ENCODE data around the gene NEURL1B.

Gene NEURL1B

DNA sequence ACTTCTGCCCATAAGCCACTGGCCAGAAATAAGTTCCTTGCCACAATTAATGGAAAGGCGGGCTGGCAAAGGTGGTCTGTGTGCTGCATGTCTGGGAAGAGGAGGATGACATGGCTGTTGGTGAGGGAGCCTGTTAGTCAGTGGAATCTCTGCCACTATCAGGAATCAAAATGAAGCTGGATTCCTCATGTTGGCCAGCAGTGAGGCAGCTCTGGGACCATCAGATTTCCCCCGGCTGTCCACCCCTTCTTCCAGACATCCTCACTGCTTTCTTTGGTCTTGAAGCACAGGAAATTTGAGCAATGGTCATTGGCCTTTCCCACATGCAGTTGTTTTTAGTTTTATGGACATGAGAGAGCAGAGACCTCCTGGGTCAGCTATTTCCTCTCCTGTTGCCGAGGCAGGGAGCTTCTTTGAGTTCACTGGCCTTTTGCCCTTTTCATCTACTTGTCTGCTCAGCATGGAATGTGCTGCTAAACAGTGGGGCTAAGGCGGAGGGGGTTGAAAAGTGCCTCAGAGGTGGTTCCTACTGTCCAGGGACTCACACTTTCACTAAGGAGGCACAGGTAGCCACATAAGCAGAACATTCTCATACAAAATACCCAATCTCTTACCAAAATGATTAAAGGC, 34.8 kb upstream of the NEURL1B start:
- DNase-seq (ENCODE audit: low read depth, low spot score), result no peak
- H3K4me3 ChIP-seq (ENCODE audit: low read length), result no peak overlapping the region

DNA sequence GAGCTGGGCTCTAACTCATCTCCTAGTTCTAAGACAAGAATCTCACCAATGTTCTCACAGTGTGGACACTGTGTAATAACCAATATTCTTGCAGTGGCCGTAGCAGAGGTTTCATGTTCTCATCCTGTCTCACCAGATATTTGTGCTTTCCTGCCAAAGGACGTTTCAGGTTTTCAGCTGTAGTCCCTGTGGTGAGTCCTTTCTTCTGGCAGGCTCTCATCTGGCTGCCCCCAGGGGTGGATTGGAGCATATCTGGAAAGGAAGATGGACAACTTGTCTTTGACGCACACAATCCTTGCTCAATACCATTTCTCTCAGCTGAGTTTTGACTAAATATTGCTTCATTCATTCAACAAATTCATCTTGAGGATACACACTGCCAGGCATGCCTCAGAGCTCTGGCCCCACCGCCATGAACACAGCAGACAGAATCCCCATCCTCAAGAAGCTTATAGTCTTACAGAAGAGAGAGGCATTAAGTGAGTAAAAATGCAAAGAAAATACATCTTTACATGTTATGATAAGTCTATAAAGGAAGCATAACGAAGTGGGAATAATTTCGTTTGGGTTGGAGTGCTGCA, 33.8 kb upstream of the NEURL1B start:
- no peak for DNase-seq (ENCODE audit: low read depth, low spot score)
- H3K4me3 ChIP-seq (ENCODE audit: low read length), result no peak overlapping the region

DNA sequence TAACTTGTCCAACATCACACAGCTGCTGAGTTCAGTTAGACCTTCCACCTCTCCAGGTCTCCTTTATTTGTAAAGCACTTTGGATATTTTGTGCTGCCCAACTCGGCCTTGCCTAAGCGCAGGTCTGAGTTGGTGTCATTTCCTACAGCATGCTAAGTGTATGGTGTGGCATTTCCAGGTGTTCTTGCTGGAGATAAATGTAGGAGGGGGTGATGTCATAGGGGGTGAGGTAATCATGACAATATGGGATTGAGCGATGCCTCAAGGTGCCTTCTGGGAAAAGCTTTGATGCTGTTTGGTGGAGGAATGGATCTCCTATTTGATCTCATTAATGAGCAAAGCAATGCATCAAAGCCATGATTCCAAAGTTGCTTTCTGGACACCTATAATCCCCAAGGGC, 32.3 kb upstream of the NEURL1B start:
- no peak overlapping the region for H3K4me3 ChIP-seq (ENCODE audit: low read length)
- no peak for DNase-seq (ENCODE audit: low read depth, low spot score)

DNA sequence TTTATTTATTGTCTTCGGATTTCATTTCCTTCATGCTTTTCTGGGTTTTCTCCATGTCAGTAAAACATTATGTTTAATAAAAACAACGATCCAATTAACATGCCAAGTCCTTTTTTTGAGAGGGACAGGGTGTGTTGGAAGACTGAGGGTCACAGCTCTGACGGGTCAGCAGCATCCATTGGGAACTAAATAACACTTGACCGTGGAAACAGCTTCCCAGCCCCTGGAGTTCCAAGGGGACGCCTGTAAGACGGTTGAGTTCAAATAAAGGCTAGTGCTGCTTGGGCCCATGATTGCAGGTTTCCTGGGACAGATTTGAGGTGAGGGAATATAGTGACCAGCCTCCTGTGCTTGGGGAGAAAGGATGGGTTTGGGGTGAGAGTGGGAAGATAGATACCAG, 30.4 kb upstream of the NEURL1B start:
- DNase-seq (ENCODE audit: low read depth, low spot score), result no peak

DNA sequence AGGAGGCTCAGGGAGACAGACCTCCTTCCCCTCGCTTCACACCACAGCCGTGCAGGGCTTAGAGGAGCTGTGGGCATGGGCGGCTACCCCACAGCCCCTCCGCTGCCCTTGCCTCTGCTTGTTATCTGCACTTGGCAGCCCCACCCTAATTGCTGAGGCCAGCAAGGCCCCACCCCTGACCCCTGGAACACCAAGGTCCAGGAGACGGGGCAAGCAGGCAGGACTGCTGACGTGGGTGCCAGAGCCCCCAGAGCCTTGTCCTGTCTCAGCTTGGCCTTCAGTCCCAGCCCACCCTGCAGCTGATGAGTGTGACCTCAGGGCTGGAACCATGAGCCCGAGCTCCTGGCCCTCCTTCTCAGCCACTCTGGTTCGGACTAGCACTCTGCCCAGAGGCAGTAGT, 29.1 kb upstream of the NEURL1B start:
- H3K4me3 ChIP-seq (ENCODE audit: low read length), result no peak overlapping the region
- no peak for DNase-seq (ENCODE audit: low read depth, low spot score)

More for the DNA sequence above, 30.4 kb upstream of the NEURL1B start:
- no peak overlapping the region for H3K4me3 ChIP-seq (ENCODE audit: low read length)

DNA sequence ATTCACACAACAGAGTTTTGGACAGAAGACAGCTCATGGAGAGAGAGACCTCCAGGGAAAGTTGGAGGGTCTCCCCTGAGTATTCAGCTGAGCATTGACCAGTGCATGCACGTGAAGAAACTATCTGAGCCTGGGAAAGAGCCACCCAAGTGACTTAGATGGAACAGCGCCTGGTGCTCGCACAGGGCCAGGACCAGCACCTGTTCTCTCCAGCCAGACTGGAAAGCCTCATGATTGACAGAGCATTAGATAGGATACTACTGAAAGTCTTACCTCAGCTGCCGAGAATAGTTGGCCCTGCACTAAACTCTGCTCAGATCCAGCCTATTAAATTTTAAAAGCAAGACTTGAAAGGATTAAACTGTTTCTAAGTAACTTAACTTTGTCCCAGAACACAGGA, 28.3 kb upstream of the NEURL1B start:
- no peak overlapping the region for H3K4me3 ChIP-seq (ENCODE audit: low read length)
- DNase-seq (ENCODE audit: low read depth, low spot score), result no peak

DNA sequence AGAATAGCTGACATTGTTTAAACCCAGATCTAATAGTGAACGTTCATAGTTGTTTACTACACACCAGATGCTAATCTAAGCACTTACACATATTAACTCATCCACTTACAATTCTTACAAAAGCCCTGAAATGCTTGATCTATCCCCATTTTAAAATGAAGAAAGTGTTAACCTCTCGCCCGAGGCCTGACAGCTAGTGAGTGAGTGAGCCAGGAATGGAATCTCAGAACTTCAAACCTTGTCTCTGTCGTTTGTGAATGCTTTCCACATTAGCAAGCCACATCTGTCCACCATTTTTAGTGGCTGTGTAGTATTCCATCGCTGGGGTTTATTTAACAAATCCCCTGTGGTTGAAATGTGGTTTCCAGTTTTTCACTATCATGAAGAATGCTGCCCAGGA, 24.9 kb upstream of the NEURL1B start:
- no peak overlapping the region for H3K4me3 ChIP-seq (ENCODE audit: low read length)
- DNase-seq (ENCODE audit: low read depth, low spot score), result no peak

DNA sequence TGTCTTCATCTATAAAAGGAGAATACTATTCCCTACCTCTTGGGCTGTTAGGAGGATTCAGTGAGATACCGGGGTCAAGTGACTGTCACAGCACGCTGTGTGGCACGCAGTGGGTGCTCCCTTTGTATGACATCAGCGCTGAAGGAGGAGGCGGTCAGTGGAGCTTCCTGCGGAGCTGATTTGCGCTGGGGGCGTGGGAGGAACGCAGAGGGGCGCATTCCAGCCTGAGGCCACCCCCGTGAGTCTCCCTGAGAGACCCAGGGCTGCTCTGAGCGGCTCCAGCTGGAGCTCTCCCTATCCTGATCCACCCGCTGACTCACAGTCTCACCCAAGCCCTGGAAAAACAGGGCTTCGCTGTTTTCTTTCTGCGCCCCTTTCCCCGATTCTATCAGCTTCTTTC, 24.3 kb upstream of the NEURL1B start:
- DNase-seq (ENCODE audit: low read depth, low spot score), result no peak
- H3K4me3 ChIP-seq (ENCODE audit: low read length), result no peak overlapping the region

DNA sequence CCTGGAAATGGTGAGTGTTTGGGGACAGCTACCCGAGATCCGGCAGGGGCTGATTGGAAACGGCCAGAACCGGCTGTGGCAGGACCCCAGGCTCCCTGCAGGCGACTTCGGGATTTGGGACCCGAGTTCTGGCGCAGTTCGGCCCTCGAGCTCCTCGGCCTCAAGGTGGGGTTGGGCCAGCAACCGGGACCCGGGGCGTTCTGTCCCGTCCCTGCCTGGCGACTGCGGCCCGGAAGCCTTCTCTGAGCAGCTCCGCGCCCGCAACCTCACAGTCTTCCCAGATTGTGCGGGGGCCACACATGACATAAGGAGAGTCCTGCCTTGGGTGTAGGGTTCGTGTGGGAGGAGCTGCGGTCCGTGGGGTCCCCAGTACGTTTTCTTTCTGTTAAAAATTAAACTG, 23.2 kb upstream of the NEURL1B start:
- no peak for DNase-seq (ENCODE audit: low read depth, low spot score)
- no peak overlapping the region for H3K4me3 ChIP-seq (ENCODE audit: low read length)

DNA sequence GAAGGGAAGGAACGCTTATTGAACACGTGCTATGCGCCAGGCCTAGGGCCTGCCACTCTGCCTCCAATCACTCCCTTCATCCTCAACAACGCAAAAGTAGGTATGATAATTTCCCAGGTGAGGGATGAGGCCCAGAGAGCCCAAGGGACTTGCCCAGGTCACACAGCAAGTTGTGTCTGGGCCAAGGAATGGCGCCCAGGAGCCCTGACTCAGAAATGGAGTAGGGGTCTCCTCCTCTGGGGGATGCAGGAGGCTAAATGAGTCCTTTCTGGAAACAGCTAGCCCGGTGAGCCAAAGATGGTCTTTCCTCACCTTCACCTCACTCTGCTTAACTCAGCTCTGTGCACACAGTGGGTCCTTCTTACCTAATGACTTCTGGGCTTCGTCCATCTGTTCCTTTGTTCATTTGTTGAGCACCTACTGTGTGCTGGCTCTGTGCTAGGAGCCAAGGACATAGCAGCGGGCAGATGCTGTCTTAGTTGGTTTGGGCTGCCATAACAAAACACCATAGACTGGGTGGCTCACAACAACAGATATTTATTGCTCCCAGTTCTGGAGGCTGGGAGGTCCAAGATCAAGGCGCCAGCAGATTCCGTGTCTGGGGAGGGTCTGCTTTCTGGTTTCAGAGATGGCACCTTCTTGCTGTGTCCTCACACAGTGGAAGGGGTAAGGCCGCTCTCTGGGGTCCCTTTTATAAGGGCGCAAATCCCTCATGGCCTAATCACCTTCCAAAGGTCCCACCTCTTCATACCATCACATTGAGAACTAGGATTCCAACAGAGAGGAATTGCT, 22.3 kb upstream of the NEURL1B start:
- H3K4me3 ChIP-seq (ENCODE audit: low read length), result no peak overlapping the region
- no peak for DNase-seq (ENCODE audit: low read depth, low spot score)

DNA sequence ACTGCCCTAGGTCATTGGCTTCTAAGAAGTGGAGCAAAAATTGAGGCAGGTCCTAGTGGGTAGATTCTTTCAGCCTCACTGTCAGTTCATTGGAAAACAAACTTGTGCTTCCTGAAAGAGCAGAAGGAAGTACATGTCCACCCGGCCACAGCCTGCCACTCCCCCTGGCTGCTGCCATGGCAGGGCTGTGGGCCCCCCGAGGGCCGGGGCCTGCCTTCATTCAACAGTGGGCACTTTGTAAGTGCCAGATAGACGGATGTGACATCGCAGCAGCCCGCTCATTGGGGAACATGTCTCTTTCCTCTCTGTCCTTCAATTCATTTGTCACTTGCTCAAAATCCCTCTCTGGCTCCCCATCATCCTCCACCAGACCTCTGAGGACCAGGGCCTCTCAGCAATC, 20.6 kb upstream of the NEURL1B start:
- no peak for DNase-seq (ENCODE audit: low read depth, low spot score)
- no peak overlapping the region for H3K4me3 ChIP-seq (ENCODE audit: low read length)

DNA sequence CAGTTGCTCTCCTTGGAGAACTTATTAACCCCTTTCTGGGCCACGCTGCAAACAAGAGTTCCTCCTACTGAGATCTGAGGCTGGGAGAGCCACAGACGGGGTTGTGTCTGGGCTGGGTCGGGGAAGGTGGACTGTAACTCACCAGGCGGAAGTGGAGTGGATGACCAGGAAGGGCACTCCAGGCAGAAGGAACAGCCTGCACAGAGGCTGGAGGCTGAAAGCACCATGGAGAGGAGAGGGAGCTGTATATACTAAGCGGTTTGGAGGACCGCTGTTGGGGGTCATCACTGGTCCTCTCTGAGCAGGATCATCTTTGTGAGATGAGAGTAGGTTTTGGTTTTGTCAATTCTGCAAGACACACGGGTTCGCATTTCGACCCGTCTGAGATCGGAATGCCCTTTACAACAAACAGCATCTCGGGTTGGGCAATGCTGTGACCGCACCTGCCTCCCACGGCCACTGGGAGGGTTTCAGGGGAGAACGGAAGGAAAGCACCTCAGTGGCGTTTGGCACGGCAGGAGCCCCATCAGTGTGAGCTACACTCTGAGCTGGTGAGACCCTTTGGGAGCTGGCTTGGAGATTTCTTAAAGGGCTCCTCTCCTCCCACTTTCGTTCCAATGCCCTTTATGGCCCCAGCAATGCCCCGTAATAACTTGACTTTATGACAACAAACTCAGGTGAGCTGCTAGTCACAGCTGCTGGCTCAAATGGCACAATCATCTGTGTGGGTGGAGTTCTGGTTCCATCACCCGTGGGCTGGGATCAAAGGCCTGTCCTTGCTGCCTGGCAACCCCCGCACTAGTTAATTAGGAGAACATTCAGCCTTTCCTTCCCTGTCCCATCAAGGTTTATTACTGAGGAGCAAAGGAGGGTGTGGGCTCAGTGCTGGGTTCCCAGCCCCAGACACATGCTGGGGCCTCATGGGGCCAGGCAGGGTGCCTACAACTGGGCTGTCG, 18.7 kb upstream of the NEURL1B start:
- H3K4me3 ChIP-seq (ENCODE audit: low read length), result no peak overlapping the region
- no peak for DNase-seq (ENCODE audit: low read depth, low spot score)

DNA sequence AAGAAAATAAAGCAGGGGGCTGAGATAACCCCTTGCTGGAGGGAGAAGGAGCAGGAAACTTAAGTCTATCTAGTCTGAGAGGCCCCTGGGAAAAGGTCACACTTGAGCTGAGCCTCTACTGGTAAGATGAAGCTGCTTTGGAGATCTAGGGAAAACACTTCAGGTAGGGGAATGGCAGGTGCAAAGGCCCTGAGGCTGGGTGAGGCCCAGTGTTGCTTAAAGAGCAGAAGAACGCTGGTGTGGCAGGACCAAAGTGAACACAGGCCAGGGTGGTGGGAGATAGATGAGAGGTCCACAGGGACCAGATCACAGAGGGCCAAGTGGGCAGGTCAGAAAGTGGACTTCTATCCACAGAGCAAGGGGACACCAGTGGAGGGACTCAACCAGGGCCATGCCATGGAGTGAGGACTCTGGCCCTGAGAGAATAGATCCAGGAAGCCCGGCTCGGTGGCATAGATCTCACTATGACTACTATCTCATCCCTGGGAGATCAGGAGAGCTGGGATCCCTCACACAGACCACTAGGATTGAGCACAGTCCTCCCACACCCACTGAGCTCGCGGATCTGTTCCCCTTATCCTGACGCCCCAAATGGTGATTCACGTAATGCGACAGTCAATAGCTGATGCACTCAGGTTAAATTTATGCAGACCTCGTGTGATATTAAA, 17.6 kb upstream of the NEURL1B start:
- no peak overlapping the region for H3K4me3 ChIP-seq (ENCODE audit: low read length)
- DNase-seq (ENCODE audit: low read depth, low spot score), result no peak

DNA sequence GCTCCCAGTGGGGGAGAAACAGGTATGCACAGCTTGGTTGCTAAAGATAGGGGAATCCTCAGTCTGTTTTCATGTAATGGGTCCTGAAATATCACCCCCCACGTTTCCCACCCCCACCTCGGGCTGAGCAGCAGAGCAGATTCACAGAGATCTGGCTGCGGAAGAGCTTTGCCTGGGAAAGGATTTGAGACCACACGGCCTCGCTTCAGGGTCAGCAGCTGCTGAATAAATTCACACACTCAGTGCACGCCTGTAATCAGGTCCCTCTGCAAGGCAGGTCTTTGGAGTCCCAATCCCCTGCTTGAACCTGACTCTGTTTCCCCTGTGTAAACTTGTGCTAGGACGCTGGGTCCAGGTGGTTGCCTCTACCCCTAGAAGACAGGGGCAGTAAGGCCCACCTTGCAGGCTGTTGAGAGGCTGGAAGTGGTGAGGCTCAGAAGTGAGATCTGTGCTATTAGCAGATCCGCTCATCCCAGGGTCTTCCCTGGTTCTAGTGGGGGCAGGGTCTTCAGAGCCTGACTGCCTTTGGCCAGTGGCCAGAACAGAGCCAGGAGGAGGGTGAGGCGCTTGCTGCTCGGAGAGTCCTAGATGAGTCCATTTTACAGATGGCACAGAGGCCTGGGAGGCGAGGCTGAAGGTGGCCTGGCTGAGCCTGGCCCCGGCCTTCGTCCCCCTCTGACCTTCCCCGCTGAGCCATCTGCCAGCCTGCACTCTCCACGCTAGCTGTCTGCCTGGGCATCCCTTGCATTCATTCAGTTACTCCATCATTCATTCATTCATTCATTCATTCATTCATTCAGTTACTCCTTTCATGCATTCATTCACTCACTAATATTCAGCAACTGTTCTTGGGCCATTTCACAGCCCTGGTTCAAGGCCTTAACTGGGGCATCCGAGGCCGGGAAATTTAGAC, 16.7 kb upstream of the NEURL1B start:
- no peak for DNase-seq (ENCODE audit: low read depth, low spot score)
- no peak overlapping the region for H3K4me3 ChIP-seq (ENCODE audit: low read length)

DNA sequence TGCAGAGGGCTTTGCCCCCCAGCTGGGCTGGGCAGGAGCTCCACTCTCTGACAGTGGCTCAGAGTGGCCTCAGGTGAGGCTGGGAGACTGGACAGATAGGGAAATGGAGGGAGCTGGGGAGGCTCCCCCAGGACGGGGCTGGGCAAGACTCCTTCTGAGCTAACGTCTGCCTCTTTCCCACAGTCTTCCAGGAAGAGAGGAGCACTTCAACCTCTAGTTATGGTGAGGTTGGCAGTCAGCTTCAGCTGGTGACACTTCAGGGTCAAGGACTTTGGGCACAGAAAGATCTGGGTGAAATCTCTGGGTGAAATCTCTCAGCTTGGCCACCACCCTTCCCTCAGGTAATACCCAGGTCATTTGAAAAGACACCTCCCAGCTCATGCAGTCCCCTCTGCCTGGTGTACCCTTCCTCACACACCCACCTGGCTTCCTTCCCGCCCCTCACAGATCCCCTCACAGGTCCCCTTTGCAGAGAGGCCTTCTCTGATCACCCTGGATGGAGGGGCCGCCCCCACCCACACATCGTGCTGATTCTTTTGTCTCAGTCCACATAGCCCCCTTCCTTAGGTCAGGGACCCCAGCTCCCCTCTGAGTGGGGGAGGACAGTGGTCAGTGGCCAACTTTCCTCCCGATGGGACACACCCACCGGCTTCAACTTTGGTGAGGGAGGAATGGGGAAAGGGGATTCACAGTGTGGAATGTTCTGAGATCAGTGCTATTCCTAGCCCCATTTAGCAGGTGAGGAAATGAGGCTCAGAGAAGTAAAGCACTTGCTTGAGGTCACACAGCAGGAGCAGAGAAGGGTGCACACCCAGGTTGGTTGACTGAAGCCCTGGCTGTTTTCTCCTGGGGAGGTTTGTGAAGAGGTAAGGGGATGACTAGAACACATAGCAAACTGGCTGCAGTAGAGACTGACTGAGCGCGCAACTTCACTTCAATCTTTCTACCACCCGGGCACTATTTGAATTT, 15.8 kb upstream of the NEURL1B start:
- DNase-seq (ENCODE audit: low read depth, low spot score), result no peak
- no peak overlapping the region for H3K4me3 ChIP-seq (ENCODE audit: low read length)

DNA sequence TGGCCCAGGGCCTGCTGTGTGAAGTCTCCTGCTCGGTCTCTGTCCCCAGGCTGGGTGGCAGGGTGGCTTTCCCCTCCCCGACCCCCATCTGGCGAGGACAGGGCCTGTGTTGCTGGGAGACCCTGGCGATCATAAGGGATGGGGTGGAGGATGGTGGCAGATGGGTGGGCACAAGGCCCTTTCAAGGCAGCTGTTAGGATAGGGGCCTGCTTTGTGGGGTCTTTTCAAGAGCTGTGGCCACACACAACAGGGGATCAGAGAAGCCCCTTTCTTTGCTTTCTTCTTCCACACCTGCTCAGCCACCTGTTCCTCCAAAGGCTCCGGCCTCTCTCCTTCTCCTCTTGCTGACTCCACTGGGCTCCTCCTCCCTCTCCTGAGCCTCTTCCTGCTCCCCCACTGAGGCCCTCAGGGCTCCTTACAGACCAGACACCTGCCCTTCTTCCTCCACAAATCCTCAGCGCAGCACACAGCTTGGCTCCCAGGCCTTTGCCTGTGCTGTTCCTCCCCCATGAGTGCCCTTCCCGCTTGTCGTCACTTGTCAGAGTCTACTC, 15.0 kb upstream of the NEURL1B start:
- no peak overlapping the region for H3K4me3 ChIP-seq (ENCODE audit: low read length)
- no peak for DNase-seq (ENCODE audit: low read depth, low spot score)

DNA sequence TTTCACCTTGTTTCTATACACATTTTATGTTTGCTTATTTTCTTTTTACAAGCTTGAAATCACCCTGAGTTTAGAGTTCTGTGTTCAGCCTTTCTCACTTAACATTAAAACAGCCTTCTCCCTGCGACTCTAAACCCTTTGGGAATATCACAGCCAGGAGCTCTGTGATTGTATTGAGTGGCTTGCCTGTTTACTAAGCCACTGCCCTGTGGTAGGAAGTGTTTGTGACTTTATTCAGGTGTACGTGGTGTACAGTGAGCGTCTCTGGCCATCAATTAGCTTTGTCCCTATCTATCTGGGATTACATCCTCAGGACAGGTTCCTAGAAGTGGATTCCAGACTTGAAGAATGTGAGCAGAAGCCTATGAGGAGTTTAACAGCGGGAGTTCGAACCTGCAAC, 11.0 kb upstream of the NEURL1B start:
- H3K4me3 ChIP-seq (ENCODE audit: low read length), result no peak overlapping the region
- DNase-seq (ENCODE audit: low read depth, low spot score), result no peak

All from Jurkat, Clone E6-1 (cell line).